ENCODE measurements around the gene SYTL1. TPM values are rescaled to one million over a fixed set of nuclear protein-coding genes. Genes with fewer than 3 reads are reported as not detected.

The SYTL1 gene
- polyA plus RNA-seq, 2 donors: 136 to 302 TPM

Other genes starting within 250 kb of the SYTL1 start
- gene SLC9A1, start 186.9 kb upstream of the SYTL1 start, polyA plus RNA-seq: 10 to 100 TPM in 1 of 2 donors, 1 to 10 TPM in 1; 9.1 to 16.1 TPM
- gene WDTC1, start 107.4 kb upstream of the SYTL1 start, polyA plus RNA-seq: 1 to 10 TPM; 9.8 to 10.0 TPM
- gene TMEM222, start 19.9 kb upstream of the SYTL1 start, polyA plus RNA-seq: 10 to 100 TPM; 31.5 to 46.6 TPM
- gene MAP3K6, start 24.9 kb downstream of the SYTL1 start, polyA plus RNA-seq: 100 to 1,000 TPM in 1 of 2 donors, 10 to 100 TPM in 1; 48.5 to 110 TPM
- 1 to 10 TPM; 1.6 to 2.6 TPM for gene FCN3, start 32.8 kb downstream of the SYTL1 start, polyA plus RNA-seq
- gene CD164L2, start 41.3 kb downstream of the SYTL1 start, polyA plus RNA-seq: 10 to 100 TPM; 10.5 to 14.5 TPM
- gene GPR3, start 50.6 kb downstream of the SYTL1 start, polyA plus RNA-seq: under 1 TPM; 0.22 to 0.25 TPM
- 10 to 100 TPM; 47.8 TPM for gene WASF2, start 148.1 kb downstream of the SYTL1 start, polyA plus RNA-seq